Glomerular endothelial cell (primary cell): ENCODE data around the gene RASSF1. TPM values are rescaled to one million over a fixed set of nuclear protein-coding genes. Genes with fewer than 3 reads are reported as not detected.

Experiments
- DNase-seq: peaks from one replicate; pipeline ENCODE4 v3.0.0-alpha.2; 2011; ENCODE audit warnings: low read depth, low spot score; ENCODE audit errors: extremely low read depth
- total RNA-seq: library from RNA; depleted of rRNA; stranded (reverse); fragments of >200 nt; gene quantifications from 2 replicates; pipeline ENCODE4 v1.2.3, GENCODE V29; 2015

The RASSF1 gene
- total RNA-seq, 1 donor from 2014 or later = 40.5 TPM

DNA sequence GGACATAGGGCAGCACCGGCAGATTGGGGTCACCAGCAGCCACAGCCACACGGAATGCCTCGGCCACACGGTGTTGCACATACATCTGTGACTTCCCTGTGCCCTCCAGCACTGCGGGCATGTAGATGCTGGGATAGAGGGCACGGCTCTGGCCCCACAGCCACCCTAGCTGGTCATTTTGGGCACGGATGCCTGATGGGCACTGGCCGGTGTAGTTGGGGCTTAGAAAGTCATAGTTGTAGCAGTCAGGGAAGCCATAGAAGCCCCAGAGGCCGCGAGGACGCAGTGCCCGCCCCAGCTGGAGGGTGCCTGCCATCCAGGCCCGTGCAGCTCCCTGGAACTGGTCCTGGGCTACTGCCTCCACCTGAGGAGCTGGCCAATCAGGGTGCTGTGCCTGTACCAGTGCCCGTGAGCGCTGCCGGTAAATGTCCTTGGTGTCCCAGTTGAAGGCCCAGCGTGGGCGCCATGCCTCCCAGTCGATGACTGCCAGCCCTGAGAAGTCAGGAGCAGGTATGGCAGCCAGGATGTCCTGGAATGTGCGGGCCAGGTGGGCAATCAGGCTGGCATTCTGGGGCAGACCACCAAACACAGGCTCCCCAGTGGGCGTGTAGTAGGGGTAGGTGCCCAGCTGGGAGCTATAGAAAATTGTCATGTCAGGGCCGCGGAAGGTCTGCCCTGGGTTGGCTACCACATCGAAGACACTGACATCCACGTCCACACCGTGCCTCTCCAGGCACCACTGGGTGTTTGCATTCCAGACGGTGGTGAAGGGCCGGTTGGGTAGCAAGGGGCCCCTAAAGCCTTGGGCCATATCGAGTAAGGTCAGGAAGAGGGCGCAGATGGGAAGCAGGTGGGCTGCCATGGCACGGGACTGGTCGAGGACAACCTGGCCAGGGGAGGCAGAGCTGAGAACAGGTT is 38.3 kb downstream of the RASSF1 start:
- DNase-seq = no peak

DNA sequence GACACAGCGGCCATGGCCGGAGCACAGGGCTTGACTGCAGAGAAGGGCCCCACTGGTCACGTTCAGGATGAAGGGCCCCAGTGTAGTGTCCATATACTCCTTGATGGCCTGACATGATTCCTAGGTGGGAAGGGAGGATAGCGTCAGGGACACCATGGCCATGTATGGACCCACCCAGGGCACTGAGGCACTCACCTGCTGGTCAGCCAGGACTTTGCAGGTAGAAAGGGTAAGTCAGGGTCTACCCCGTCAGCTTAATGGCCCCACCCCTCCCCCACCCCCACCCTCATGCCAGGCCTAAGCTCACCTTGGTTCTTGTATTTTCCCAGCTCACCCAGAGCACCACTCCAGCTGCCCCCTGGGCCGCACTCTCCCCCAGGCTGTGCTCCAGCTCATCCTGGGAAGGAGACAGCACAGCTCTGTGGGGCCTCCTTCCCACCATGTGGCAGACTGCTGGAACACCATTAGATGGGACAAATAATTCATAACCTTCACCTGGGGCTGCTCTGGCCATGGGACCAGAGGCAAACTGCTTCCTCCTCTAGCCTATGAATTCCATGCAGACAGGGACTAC is 39.9 kb downstream of the RASSF1 start:
- no peak for DNase-seq

DNA sequence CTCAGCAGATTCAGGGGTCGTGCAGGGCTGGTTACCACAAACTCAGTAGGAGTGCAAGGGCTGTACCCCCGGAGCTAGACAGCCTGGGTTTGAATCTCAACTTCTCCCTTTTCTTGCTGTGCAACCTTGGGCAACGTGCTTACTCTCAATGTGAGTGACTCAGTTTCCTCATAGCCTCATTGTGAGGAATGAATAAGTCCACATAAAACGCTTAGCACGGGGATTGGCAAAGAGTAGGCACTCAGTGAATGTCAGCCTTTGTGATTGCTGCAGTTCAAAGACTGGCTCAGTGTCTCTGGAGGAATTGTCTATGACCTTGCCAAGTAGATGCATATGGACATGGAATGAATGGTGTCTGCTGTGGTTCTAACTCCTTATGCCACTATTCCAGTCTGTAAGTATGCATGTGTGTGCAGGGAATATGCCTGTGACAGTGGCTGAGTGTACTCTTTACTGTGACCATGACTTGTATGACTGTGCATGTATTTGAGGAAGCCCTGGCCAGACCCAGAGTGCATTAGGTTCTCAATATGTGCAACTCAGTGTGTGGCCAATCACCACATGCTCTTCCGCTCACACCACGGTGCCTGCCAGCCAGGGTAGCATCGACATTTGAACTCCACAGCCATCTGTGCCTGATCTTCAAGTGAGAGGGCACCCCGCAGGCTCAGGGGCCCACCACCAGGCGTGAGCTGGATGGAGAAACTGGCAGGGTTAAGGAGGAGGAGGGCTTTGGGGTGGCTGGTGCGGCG is 40.5 kb downstream of the RASSF1 start:
- DNase-seq = no peak

DNA sequence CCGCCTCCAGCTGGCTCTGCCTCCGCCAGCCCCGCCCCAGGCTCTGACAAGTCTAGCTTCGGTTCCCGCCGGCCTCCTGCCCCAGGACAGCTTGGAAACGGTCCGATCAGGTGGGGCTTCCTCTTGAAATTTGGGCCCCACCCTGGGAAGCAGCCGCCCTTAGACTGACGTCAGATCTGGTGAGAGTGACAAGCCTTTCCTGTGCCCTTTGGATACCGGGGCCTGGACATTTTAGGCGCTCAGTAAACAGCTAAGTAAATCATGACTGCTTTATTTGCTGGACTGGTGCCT is 41.1 kb downstream of the RASSF1 start:
- no peak for DNase-seq

DNA sequence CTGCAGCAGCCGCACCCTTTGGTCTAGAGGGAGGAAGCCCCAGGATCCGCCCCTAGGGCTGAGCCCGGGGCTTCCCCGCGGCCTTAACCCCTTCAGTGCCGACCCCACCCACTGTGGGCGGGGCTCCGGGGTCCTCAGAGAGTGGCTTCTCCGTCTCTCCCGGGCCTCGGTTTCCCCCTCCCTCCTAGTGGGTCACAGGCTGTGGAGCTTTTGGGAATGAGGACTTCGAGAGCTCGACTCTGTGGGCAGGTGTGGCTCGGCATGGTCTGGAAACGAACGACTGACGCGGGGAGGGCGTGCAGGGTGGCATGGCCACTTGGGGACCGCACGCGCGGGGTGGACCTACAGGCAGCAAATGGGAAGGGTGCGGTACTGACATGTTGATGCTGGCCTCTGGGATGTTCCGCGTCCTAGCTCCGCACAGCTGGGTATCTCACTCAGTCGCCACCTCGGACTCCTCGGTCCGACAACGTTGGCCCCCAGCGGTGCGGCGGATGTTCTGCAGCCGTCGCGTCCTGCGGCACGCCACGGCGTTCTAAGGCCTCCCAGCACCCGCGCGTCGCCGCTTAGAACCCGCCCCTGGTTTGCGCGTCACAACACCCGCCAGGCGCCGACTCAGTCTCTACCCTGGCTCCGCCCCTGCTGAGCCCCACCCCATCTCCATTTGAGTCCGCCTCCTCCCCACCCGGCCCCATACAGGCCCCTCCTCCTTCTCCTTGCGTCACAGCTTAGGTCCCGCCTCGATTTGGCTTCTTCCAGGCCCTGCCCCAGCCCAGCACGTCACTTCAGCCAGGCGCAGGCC is 41.6 kb downstream of the RASSF1 start, which contains the start of the genes HYAL3 and NAA80:
HYAL3 (minus strand) TSS at position 570 of the 802 bp plus-strand sequence. CDS start 3,803 bp downstream, outside the sequence.
NAA80 (minus strand) TSS at position 570 of the 802 bp plus-strand sequence. CDS start 1,942 bp downstream, outside the sequence.
- peak; percentile 94 for DNase-seq

DNA sequence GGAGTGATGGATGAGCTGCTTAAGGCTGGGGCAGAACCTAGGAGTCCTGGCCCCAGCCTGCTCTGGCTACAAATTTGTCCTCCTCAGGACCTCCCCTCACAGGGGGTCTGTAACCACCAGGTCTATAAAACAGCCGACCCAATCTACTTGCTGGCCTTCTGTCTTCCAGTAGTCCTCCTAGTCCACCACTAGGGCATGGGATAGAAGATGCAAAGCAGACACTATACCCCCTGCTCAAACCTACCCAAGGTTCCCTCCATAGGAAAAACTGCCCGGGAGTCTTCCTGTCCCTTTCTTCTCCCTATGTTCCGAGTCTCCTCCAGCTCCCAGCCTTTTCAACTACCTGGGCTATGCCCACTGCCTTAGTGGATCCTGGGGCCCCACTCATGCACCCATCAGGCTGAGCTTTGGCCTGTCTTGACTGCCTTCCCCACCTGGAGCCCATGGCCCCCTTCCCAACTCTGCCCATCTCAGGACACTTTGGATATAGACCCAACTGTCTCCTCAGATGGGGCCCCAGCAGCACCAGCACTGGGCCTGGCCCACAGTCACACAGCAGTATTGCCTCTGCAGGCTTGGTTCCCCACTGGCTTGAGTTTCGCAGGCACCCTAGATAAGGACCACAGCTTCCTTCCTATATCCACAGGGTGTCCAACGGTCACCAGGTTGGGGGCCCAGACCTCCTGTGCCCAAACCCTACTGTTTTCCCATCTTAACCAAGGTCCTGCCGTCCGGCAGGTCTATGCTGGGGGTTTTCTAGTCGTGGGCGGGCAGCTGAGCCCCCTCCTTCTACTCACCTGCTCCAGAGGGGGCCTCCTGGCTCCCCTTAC is 42.5 kb downstream of the RASSF1 start:
- DNase-seq = no peak

DNA sequence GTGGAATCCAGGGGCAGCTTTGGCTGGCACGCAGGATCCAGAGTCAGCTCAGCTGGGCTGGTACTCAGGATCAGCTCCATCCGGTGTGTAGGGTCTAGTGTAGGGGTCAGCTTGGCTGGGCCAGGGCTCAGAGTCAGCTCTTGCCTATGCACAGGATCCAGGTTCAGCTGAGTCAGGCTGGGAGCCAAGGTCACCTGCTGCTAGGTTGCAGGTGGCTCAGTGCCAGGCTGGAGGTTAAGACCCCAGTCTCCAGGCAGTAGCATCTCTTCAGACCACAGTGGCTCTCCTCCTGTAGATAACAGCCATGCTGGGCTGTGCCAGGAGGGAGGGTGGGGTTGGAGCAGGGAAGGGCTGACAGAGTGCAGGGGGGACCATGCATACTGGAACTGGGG is 43.3 kb downstream of the RASSF1 start:
- no peak for DNase-seq

DNA sequence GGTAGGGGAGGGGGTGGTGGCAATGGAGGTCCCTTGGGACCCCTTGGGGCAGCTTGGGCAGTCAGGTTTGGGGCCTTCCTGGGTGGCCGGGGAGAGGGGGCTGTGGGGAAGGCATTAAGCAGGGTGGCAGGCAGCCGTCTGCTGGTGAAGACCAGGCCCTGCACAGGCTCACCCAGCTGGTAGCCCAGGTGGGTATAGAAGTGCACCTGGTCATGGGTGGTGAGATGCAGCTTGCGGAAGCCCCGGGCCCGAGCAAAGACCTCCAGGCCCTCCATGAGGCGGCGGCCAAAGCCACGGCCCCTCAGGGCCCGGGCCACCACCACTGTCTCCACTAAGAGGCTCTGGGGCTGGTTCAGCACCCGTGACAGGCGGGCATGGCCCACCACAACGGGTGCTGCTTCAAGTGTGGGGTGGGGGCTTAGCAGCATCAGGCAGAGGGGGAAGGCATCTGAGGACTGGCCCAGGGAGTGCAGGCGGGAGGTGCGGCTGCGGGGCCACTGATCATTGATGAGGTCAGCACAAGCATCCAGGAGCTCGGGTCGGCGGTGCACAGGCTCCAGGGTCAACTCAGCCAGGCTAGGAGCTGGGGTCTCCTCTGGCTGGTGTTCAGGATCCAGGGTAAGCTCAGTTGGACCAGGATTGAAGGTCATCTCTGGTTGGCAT is 43.8 kb downstream of the RASSF1 start:
- no peak for DNase-seq

DNA sequence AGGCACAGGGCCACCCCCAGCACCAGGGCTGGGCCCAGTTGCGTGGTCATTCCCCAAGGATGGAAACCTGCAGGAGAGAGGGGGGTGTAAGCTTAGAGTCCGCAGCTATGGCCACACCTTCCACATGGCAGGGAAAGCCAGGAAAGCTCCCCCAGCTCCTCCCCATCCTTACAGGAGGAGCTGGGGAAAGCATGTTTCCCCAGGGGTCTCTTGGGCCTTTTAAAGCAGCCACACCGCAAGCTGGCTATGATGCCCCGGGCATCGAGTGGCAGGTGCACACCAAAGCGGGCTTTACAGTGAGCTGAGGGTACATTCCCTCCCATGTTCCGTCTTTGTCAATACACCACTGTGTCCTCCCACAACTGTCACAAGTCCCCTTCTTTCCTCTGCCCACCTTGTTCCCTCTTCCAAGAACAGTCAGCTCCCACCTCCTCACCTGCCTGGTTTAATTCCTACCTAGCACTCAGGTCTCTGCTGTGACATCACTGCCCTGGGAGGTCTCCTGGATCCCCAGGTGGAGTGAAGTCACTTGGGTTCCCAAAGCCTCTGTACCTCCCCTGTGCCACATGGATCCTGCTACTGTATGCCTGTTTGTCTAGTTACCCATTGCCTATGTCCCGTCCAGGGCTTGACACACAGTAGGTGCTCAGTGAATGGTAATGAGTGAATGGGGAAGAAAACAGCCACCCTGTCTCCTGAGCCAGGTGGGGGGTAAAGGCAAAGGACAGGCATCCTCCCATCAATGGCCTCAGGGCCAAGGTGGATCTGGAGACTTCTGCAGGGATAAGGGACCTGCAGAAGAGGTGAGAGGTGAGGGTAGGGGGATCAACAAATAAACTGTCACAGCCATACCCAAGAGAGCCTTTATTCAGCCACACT is 44.8 kb downstream of the RASSF1 start:
- no peak for DNase-seq

DNA sequence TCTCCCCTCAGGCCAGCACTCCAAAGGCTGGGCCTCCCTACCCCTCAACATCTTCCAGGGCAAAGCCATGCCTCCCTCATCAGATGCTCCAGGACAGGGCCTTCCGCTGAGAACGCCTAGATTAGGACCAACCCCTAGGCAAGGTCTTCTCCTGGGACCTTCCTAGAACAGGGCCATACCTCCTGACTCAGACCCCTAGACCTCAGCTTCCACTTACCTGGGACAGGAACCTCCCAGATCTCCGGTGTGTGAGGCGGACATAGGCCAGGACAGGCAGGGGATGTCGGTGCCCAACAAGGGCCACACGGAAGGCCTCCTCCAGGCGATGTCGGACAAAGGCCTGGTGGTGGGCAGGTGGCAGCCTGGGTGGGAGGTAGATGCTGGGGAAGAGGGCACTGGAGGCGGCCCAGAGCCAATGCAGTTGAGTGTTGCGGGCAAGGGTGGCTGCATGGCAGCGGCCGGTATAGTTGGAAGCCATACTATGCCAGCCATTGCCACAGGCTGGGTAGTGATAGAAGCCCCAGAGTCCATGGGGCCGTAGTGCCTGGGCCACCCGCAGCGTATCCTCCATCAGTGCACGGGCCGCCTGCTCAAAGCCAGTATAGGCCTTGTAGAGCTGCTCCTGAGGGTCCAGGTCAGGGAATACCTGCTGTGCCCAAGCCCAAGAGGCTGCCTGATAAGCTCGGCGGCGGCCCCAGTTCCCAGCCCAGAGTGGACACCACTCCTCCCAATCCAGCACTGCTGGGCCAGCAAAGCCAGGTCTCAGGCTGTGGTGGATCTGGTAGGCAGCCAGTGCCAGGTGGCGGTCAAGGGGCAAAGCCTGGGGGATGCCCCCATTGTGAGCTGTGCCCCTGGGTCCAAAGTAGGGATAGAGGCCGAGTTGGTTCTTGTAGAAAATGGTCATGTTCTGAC is 45.9 kb downstream of the RASSF1 start:
- no peak for DNase-seq

DNA sequence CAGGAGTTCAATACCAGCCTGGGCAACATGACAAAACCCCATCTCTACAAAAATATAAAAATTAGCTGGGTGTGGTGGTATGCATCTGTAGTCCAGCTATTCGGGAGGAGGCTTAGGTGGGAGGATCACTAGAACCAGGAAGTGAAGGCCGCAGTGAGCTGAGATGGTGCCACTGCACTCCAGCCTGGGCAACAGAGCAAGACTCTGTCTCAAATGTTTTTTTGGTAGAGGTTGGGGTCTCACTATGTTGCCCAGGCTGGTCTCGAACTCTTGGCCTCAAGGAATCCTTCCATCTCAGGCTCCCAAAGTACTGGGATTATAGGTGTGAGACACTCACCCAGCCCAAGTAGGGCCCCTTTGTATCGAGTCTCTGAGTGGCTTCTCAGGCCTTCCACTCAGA is 46.5 kb downstream of the RASSF1 start:
- no peak for DNase-seq

DNA sequence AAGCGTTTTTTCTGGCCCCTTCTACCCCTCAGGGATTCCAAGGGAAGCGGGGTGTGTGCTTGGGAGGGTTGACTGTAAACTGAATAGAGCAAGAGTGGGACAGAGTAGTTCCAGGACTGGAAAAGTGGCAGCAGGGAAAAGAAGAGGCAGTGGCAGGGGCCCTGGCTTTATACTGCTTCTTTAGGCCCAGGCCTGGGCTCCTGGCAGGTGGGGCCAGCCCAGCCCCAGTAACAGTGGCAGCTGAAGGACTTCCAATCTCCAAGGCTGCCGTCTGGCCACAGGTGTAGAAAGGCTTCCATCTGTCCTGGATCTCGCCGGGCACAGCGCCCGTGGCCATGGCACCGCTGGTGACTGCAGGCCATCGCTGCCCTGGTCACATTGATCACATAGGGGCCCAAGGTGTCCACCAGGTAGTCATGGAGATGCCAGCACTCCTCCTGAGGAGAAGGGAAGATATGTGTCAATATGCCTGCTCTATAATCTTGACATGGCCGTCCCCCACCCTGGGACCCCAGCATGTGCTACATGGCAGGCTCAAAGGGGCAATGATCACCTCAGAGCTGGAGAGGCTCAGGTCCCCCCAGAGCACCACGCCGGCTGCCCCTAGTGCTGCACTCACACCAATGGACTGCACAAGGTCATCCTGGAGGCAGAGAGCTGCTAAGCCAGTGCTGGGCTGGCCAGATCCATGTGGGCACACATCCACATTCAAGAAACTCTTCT is 47.4 kb downstream of the RASSF1 start:
- DNase-seq = no peak

DNA sequence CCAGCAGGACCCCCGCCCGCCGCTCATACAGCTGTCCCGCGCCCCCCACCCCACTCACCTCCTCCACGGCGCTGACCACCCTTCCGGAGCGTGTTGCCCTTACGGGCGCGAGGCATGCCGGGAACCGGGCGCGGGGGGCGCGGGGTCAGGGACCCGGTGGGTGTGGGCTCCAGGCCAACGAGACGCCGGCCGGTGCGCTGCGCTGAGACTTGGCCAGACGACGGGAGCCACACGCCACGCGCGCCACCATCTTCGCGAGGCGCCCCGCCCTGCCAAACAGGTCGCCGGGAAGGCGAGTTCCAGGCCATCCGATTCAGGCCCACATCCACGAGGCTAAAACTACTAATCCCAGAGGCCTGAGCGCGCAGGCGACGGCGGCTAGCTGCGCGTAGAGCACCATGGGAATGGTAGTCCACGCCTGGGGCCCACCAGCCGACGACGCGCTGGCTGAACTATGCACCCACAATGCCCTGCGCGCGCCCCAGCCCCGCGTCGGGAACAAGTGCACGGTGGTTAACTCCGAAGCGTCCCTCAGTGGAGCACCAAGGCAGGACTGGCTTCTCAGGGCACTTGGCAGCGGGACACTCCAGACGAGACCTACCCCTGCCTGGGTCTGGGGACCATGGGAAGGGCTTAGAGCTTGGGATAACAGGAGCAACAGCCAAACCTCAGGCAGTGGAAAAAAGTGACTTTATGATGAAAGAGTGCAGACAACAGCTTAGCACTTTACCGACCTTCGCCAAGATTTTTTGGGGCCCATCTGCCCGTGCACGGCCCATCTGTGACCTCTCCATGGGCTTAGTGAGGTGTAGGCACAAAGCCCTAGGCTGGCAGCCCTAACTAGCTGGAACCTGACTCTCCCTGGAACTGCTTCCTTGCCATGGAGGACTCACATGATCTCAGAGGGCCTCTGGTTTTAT is 48.2 kb downstream of the RASSF1 start, which contains the start of gene IFRD2:
IFRD2 (minus strand) TSS at position 271 of the 920 bp plus-strand sequence; CDS start at position 116, 155 bp downstream.
- DNase-seq = peak; percentile 70

DNA sequence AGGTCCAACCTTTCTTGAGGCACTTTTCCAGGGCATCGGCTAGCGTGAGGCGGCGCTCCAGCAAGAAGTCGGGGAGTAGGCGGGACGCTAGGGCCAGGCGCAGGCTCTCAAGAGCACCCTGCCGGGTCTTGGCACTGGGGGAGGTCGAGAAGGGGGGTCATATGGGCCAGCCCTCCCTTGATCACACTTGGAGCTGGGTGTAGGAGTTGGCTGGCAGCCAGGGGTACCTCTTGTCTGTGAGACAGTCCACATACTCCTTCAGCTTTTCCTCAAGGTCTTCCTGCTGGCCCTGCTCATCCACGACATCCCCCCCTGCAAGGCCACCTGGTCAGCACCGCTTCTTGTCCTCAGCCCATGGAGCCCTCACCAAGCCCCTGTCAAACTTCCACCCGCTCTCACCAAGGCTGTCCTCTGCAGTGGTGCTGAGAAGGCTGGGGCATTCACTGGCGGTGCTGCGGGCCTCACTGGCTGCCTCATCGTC is 50.4 kb downstream of the RASSF1 start:
- no peak for DNase-seq

DNA sequence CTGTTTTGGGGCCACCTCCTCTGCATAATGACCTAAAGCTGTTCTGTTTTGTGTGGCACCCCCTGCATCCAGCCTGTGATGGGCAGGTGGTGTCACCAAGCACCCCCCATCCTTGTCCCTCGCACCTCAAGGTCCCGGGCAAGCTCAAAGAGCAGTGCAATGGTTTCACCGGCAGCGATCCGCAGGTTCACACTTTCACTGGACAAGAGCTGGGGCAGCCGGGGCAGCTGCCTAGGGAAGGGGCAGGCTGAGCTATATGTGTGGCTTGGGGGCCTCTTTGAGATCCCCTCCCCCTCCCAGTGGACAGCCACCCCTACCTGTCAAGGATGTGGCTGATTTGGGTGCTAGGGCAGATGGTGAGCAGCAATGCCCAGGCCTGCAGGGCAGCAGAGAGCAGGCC is 51.5 kb downstream of the RASSF1 start:
- DNase-seq = no peak
